B cell (primary cell): ENCODE data around the gene MIOS. TPM values are rescaled to one million over a fixed set of nuclear protein-coding genes. Genes with fewer than 3 reads are reported as not detected.

ENCODE experiments used
- ATAC-seq: fragments of 200-7000 bp; cut with Tn5 transposase; one replicate; pipeline ENCODE4 v1.10.0; 2021; ENCODE audit warnings: low read depth, mild to moderate bottlenecking, moderate number of reproducible peaks, moderate library complexity
- CTCF ChIA-PET: fragments of 350-600 bp; sonication (Branson Sonifier 250); formaldehyde crosslinking; loops from one replicate; lab custom pipeline; 2021; ENCODE audit warnings: antibody characterized with exemption, inconsistent platforms; lab: Charles Lee
- POLR2A ChIA-PET: fragments of 350-600 bp; sonication (Branson Sonifier 250); formaldehyde crosslinking; loops from one replicate; lab custom pipeline; 2021; ENCODE audit warnings: antibody characterized with exemption; lab: Charles Lee
- DNase-seq: peaks from one replicate; pipeline ENCODE4 v3.0.0; 2013
- H2AFZ ChIP-seq: 2 replicates; pipeline ENCODE4 v1.6.1; 2012; ENCODE audit warnings: mild to moderate bottlenecking, low read depth, low read length; ENCODE audit not compliant: insufficient read depth, poor library complexity, severe bottlenecking
- H3K27ac ChIP-seq, 2 donors: 1 replicate in 1 of 2; 2 replicates in 1 of 2; pipeline ENCODE4 v1.5.1; 2012 to 2013; ENCODE audit warnings: low read length in 2 of 2, mild to moderate bottlenecking in 2 of 2, moderate library complexity in 1 of 2
- H3K27me3 ChIP-seq, 4 experiments: fragments of 200-600 bp in 1 of 4; sonication (generic) in 1 of 4; replicated peaks in 1 of 4; 1 replicate in 2 of 4; 2 replicates in 2 of 4; pipeline versions ENCODE4 v1.6.1 to v1.7.0; 2013 to 2016; ENCODE audit warnings: low read length in 3 of 4, mild to moderate bottlenecking in 2 of 4, mixed read lengths in 1 of 4, moderate library complexity in 1 of 4; ENCODE audit not compliant: insufficient read depth in 4 of 4, control insufficient read depth in 3 of 4; ENCODE audit errors: control extremely low read depth in 1 of 4
- H3K36me3 ChIP-seq, 2 experiments: replicated peaks in 1 of 2; 1 replicate in 1 of 2; 2 replicates in 1 of 2; pipeline versions ENCODE4 v1.6.1 to v1.7.1; 2013; ENCODE audit warnings: low read length in 1 of 2; ENCODE audit not compliant: insufficient read depth in 2 of 2, control insufficient read depth in 1 of 2; ENCODE audit errors: control extremely low read depth in 1 of 2, extremely low read depth in 1 of 2
- H3K4me1 ChIP-seq, 2 donors: fragments of 200-600 bp in 1 of 2; sonication (generic) in 1 of 2; 1 replicate in 1 of 2; 2 replicates in 1 of 2; pipeline versions ENCODE4 v1.5.1 to v1.6.1; 2013 to 2017; ENCODE audit warnings: low read length in 2 of 2; ENCODE audit not compliant: control insufficient read depth in 2 of 2, insufficient read depth in 2 of 2
- H3K4me2 ChIP-seq: replicated peaks from 2 replicates; pipeline ENCODE3; 2012; ENCODE audit warnings: mild to moderate bottlenecking, low read depth, low read length; ENCODE audit not compliant: poor library complexity, severe bottlenecking
- H3K4me3 ChIP-seq, 5 experiments: fragments of 200-600 bp in 1 of 5; sonication (generic) in 1 of 5; 1 replicate in 3 of 5; 2 replicates in 2 of 5; pipeline versions ENCODE4 v1.5.1 to v1.7.0; 2011 to 2016; ENCODE audit warnings: low read length in 4 of 5, mild to moderate bottlenecking in 4 of 5, low read depth in 2 of 5, control low read depth in 1 of 5, moderate library complexity in 1 of 5; ENCODE audit not compliant: insufficient read depth in 1 of 5; ENCODE audit errors: control extremely low read depth in 1 of 5, extremely low read depth in 1 of 5
- H3K79me2 ChIP-seq: fragments of 200-600 bp; sonication (generic); one replicate; pipeline ENCODE4 v1.6.0; 2016; ENCODE audit warnings: low read length; ENCODE audit not compliant: control insufficient read depth, insufficient read depth
- H3K9ac ChIP-seq: fragments of 200-600 bp; sonication (generic); 2 replicates; pipeline ENCODE4 v1.6.1; 2017; ENCODE audit warnings: mild to moderate bottlenecking, low read length, moderate library complexity
- H3K9me3 ChIP-seq, 3 donors: one replicate each; pipeline versions ENCODE4 v1.6.1 to v1.7.1; 2013; ENCODE audit warnings: low read length in 2 of 3; ENCODE audit not compliant: control insufficient read depth in 2 of 3, insufficient read depth in 1 of 3; ENCODE audit errors: control extremely low read depth in 1 of 3
- H4K20me1 ChIP-seq: 2 replicates; pipeline ENCODE4 v1.6.0; 2012; ENCODE audit warnings: mild to moderate bottlenecking, low read length; ENCODE audit not compliant: insufficient read depth, control insufficient read depth, poor library complexity, severe bottlenecking
- H3K27ac Mint-ChIP-seq: one replicate; pipeline ENCODE4 v1.8.0; 2021; ENCODE audit warnings: mixed read lengths
- H3K27me3 Mint-ChIP-seq: one replicate; pipeline ENCODE4 v1.8.0; 2021; ENCODE audit warnings: mixed read lengths
- H3K4me1 Mint-ChIP-seq: one replicate; pipeline ENCODE4 v1.8.0; 2021; ENCODE audit warnings: mixed read lengths
- H3K4me3 Mint-ChIP-seq: one replicate; pipeline ENCODE4 v1.8.0; 2021; ENCODE audit warnings: mixed read lengths
- H3K9me3 Mint-ChIP-seq: one replicate; pipeline ENCODE4 v1.8.0; 2022; ENCODE audit warnings: mixed read lengths; ENCODE audit not compliant: insufficient read depth
- EZH2 ChIP-seq: IDR thresholded peaks from 2 replicates; pipeline ENCODE4 v1.6.1; 2012; ENCODE audit warnings: borderline replicate concordance, low read depth, mild to moderate bottlenecking, moderate library complexity, low read length; ENCODE audit not compliant: insufficient read depth, poor library complexity, severe bottlenecking
- WGBS: methylation state at CpG from one replicate; pipeline ENCODE4 v1.1.5; 2013; ENCODE audit warnings: missing lambda C conversion rate; ENCODE audit not compliant: insufficient coverage; 5-methylcytosine and 5-hydroxymethylcytosine counted together
- intact Hi-C: fragments of 100-400 bp; cut with micrococcal nuclease; formaldehyde crosslinking; loops from one replicate; pipeline ENCODE4 v1.10.0; 2022
- polyA plus RNA-seq: library from polyadenylated mRNA; depleted of rRNA; stranded (reverse); fragments of >200 nt; gene quantifications from 2 replicates; pipeline ENCODE4 v1.2.3, GENCODE V29; 2012
- total RNA-seq, 2 donors: library from RNA; stranded (reverse); fragments of 120-200 nt in 1 of 2; gene quantifications; 1 replicate in 1 of 2; 2 replicates in 1 of 2; pipeline versions ENCODE4 v1.2.3 to v1.2.4, GENCODE V29; 2013 to 2022
- TF ChIP-seq, protein P1 (sequence below): fragments of 200-600 bp; IDR thresholded peaks from one replicate; pipeline ENCODE4 v1.8.0; 2022; ENCODE audit warnings: antibody characterized with exemption, mild to moderate bottlenecking

The MIOS gene
- total and polyA plus RNA-seq, 2 donors (not counting 1 experiment from before 2014, with no cell fraction given): 28.9 to 50.1 TPM

DNA sequence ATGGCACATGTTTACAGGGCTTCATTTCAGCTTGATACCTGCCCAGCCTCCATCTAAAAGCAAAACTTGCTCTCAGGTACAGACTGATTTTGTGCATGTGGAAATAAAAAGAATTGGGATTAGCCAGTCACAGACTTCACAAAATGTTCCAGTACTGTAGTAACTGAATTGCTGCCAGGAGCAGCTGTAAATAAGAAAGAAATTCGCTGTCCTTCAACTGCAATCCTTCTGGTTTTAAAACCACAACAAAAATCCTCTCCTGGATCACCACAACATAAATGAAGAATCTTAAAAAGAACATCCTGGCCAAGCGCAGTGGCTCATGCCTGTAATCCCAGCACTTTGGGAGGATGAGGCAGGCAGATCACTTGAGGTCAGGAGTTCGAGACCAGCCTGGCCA lies 3.9 kb upstream of the MIOS start:
- ChIA-PET CTCF (no interaction called here), POLR2A (no interaction called here)
- Histone ChIP-seq H3K4me2 (no peak overlapping the region), H2AFZ (no peak overlapping the region), H3K9ac (no peak overlapping the region), H4K20me1 (no peaks in the 10 kb centered on the region), H3K9me3 (peaks cover 0 to 4% (median 0%) of the 10 kb centered on the region in 3 donors), H3K79me2 (peaks cover 21% of the 10 kb centered on the region), H3K36me3 (no peaks in the 10 kb centered on the region), H3K4me3 (no peak overlapping the region), H3K27ac (no peak overlapping the region), H3K27me3 (no peaks in the 10 kb centered on the region), H3K4me1 (peaks cover 9 to 12% of the 10 kb centered on the region in 2 donors)
- Mint-ChIP-seq H3K27me3 (no peaks in the 10 kb centered on the region), H3K27ac (no peak overlapping the region), H3K4me3 (no peak overlapping the region), H3K4me1 (peaks cover 3% of the 10 kb centered on the region), H3K9me3 (peaks cover 11% of the 10 kb centered on the region)
- DNase-seq (no peak), ATAC-seq (no peak)
- 90% methylated on average over 2 of the region's 3 CpGs for WGBS
- no peak for TF ChIP-seq EZH2
- TF ChIP-seq, protein P1, sequence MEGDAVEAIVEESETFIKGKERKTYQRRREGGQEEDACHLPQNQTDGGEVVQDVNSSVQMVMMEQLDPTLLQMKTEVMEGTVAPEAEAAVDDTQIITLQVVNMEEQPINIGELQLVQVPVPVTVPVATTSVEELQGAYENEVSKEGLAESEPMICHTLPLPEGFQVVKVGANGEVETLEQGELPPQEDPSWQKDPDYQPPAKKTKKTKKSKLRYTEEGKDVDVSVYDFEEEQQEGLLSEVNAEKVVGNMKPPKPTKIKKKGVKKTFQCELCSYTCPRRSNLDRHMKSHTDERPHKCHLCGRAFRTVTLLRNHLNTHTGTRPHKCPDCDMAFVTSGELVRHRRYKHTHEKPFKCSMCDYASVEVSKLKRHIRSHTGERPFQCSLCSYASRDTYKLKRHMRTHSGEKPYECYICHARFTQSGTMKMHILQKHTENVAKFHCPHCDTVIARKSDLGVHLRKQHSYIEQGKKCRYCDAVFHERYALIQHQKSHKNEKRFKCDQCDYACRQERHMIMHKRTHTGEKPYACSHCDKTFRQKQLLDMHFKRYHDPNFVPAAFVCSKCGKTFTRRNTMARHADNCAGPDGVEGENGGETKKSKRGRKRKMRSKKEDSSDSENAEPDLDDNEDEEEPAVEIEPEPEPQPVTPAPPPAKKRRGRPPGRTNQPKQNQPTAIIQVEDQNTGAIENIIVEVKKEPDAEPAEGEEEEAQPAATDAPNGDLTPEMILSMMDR: no peak
- intact Hi-C loops: no loop called here

DNA sequence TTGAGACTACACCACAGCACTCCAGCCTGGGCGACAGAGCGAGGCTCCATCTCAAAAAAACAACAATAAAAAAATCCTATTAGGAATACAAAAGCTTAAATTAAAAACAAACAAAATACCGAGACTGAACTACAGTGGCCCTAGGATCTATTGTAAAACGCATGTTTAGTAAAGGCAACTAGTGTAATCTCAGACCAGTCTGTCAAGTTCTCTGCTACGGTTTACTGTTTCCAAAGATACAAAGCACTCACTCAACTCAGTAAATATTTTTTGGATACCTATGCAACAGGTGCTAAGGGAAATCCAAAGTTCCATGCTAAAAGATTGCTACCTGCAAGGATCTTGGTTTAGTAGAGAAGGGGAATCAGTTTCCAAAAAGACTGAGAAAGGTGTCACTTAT lies 3.4 kb upstream of the MIOS start:
- Histone ChIP-seq H3K27ac (no peak overlapping the region), H3K9me3 (no peaks in the 10 kb centered on the region), H3K27me3 (no peaks in the 10 kb centered on the region), H3K9ac (no peak overlapping the region), H3K4me1 (peaks cover 14 to 18% of the 10 kb centered on the region in 2 donors), H3K4me2 (no peak overlapping the region), H2AFZ (no peak overlapping the region), H4K20me1 (no peaks in the 10 kb centered on the region), H3K79me2 (peaks cover 27% of the 10 kb centered on the region), H3K36me3 (no peaks in the 10 kb centered on the region), H3K4me3 (no peak overlapping the region)
- H3K9me3 Mint-ChIP-seq: peaks cover 10% of the 10 kb centered on the region
- H3K27ac Mint-ChIP-seq: no peak overlapping the region
- H3K27me3 Mint-ChIP-seq: no peaks in the 10 kb centered on the region
- 100% methylated on average over 2 of the region's 5 CpGs for WGBS
- TF ChIP-seq, protein P1: no peak
- TF ChIP-seq EZH2: no peak
- intact Hi-C loops: no loop called here
- ATAC-seq (no peak), DNase-seq (no peak)
- POLR2A ChIA-PET: no interaction called here
- H3K4me1 Mint-ChIP-seq: peaks cover 8% of the 10 kb centered on the region
- CTCF ChIA-PET: interaction anchor here (0.6 kb wide), 1 partner anchor 272 kb away, joined by 3 read pairs; no protein-coding TSS in a partner anchor
- no peak overlapping the region for H3K4me3 Mint-ChIP-seq
